ENCODE results near the gene NBPF1.
"Not testable (repeated sequence)": the region's sequence is repeated elsewhere in the genome, so short reads cannot be mapped to it uniquely, and the experiment has no call there.

NBPF1 gene

DNA sequence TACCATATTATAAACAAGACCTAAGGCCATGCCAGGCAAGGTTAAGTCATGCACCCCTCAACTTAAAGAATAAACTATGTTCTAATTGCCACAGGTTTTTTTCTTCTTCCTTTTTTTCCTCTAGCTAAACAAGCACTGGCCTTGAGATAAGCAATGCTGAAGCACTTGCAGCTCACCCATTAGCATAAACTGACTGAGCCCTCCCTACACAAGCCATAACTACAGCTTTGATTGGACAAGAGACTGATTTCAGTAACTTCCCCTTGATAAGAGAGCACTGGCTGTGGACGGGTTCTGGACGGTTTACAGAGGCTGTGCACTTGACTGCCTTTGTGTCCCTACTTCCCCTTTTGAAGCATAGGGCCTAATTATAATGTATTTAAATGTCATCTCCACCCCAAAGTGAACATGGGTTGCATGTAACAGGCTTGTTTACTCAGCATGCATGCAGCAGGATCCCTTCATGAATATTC, 72.9 kb downstream of the NBPF1 start:
- DNase-seq = not testable (repeated sequence)

DNA sequence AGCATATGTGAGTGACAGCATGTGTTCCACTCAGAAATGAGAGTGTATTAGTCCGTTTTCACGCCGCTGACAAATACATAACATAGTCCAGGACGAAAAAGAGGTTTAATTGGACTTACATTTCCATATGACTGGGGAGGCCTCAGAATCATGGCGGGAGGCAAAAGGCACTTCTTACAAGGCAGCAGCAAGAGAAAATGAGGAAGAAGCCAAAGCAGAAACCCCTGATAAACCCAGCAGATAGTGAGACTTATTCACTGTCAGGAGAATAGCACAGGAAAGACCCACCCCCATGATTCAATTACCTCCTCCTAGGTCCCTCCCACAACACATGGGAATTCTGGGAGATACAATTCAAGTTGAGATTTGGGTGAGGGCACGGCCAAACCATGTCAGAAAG, 75.8 kb downstream of the NBPF1 start:
- not testable (repeated sequence) for DNase-seq

DNA sequence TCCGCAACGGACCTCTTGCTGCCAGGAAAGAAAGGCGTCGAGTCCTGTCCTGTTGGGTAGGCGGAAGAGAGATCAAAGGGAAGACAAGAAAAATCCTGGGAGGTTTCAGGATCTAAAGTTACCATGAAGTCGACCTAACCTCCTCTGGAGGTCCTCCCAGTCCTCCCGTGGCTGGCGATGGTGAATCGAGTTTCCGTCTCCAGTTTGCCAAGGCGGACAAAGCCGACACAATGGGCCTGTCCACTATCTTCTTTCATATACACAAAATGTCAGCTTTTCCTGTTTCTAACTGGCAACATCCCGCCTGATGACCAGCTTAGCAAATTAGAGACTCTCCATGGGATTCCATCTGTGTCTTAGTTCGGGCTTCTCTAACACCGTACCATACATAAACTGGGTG, 76.6 kb downstream of the NBPF1 start:
- DNase-seq = not testable (repeated sequence)

DNA sequence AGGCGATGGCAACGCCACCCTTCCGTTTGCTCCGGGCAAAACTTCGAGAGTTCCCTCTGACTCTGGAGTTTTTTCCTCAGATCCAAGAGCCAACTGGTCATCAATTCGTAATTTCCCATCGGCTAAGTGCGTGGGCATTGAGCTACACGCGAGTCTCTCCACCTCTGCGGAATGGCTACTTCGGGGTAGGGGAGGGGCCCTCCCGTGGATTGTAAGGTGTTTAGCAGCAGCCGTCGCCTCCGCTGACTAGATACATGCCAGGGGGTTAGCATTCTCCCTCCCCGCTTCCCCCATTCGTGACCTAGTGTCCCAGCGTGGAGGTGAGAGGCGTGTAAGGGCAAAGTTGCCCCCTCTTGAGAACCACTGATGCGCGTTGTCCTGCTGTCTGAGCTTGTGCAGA, 77.5 kb downstream of the NBPF1 start:
- not testable (repeated sequence) for DNase-seq

DNA sequence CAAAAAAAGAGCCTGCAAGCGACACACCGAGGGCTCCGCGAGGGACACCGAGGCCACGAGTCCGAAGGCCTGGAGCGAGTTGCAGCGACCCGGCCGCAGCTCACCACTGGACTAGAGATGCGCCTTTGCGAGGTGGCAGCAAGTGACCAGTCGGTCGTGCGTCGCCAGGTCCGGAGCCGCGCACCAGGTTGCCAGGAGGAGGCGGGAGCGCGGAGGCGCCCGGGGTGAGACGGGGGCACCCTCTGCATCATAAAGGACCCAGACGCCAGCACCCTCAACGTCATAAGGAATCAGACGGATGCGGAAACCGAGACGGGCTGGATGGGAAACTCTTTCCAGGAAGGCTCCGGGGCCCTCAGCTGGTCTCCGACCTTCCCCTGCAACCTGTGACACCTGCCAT, 77.9 kb downstream of the NBPF1 start:
- DNase-seq = not testable (repeated sequence)

DNA sequence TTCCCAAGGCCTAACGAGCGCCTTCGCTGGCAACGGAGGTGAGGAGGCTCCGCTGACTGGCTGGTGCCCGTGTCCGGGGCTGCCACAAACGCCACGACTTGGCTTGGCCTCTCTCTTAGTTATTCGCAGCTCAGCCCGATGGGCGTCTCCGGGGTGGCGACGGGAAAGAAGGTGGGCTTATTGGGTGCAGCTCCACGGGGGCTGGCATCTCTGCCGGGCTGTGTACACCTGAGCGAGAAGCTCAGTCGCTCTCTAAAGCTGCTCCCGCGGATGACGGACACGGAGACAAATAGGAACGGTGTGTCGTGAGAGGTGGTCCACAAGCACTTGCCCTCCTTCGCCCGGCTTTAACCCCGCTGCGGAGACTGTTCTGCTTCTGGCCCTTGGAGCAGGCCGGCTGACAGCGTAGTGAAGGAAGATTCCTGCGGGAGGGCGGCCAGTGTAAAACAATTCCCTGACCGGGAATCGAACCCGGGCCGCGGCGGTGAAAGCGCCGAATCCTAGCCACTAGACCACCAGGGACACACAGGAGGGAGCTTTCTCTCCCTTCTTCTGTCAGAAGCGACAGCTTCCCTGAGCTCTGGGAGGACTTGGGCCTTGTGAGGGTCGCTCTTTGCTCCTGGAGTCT, 78.4 kb downstream of the NBPF1 start:
- peak; percentile 43 for DNase-seq

DNA sequence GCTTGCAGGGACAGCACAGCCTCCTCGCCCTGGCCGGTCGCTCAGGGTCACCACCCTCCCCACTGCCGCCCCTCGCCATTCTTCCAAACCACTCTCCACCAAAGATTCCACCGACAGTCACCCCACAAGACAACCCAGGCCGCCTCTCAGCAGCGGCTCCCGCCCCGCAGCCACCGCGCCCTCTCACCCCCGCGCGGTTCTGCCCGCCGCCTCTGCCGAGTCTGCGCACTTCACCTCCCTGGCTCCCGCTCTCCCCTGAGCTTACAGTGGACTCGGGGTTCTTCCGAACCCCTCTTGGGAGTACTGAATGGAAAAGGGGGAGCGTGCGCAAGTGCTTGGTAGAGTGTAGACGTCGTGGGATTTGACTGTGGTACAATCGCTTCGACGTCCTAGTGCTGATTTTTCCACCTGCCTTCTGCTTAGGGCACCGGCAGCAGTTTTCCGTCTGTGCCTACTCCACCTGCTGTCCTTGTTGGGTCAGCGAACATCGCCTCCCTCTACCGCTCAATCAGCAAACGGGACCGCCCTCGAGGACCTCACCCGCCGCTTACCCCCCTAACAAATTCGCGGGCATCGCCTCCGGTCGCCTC, 79.0 kb downstream of the NBPF1 start:
- peak; percentile 9 for DNase-seq

DNA sequence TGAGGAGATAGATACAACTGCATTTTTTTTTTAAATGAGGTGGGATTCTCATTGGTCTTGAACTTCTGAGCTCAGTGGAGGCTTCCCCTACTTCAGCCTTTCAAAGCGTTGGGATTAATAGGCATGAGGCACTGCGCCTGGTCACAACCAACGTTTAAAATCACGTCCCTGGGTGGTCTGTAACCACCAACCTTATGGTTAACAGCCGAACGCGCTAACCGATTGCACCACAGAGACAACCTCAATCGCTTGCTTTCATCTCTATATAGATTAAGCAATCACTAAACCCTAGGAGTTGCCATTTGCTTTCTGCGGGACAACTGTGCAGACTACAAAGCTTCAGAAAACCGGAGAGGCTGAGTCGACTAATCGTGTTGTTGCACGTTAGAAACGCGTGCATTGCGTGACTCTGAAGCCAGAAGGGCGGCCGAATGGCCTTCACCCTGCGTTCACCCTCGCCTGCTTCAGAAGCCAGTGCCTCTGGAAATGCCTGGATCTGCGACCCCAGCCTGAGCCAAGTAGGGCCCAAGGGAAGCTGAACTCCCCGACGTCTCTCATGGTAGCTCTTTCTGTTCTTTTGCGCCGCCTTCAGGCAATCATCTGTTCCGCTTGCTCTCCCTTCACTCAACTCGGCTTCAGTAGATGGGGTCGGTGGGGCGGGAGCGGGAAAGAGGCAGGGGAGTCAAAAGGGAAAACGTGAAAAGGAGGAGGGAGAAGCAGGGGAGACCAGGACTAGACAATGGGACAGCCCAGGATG, 81.0 kb downstream of the NBPF1 start:
- not testable (repeated sequence) for DNase-seq

DNA sequence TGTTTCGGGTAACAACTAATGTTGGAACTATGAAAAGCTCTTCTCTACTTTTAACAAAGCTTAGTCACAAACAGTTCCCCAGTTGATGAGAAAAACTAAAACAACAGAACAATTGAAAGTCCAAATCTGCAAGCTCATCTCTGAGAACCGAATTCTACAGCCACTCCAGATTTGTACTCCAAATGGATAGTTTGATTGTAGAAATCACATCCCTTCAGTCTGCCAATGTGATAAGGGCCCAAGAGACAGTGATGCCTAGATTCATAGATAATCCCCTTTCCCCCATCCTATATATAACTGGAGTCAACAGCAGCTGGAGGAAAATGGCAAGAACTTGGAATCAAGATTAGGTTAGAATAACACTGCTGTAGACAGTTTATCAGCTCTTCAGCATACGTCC, 85.0 kb downstream of the NBPF1 start:
- DNase-seq = not testable (repeated sequence)

DNA sequence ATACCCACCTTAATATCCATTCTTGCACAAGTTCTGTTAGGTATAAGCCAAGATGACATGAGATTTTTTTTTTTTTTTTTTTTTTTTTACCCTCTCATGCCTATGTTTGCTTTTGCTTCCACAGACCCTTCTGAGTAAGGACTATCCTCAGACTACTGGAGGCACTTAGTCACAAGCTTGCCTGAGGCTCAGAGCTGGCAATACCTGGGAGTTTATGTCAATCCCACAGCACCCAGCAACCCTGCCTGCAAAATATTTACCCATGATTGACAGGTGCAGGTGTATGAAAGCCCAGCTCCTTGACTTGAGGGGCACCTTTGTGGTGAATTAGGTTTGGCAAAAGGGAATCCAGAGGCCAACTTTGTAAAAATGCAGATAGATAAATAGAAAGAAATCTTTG, 87.6 kb downstream of the NBPF1 start:
- DNase-seq = not testable (repeated sequence)

DNA sequence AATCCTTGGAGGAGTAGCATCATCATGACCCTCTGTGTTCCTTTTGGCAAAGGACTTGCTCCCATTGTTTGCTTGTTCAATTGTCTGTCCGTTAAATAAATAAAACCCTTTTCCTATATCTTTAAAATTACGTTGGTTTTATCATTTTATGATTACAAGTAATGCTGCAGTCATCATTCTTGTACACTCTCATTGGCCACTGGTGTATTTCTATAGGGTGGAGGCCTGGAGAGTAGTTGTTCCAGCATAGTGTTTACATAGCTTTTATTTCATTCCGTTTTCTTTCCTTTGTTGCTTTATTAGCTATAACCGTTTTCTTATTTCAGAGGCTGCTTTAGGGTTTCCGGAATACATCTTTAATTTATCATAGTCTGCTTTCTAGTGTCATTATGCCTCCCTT, 91.7 kb downstream of the NBPF1 start:
- DNase-seq = not testable (repeated sequence)

DNA sequence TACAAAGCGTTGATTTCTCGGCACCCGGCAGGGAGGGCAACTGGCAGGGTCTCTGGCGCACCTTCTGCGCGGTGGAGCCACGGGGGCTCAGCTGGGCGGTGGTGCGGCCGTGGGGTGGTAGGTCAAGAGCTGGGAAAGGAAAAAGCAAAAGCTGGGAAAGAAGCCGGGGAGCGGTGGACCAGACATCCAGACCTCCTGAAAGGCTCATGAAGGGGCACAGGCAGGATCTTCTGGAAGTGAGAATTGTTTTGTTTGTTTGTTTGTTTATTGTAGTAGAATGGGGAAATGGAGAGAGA, 92.1 kb downstream of the NBPF1 start:
- no peak for DNase-seq

DNA sequence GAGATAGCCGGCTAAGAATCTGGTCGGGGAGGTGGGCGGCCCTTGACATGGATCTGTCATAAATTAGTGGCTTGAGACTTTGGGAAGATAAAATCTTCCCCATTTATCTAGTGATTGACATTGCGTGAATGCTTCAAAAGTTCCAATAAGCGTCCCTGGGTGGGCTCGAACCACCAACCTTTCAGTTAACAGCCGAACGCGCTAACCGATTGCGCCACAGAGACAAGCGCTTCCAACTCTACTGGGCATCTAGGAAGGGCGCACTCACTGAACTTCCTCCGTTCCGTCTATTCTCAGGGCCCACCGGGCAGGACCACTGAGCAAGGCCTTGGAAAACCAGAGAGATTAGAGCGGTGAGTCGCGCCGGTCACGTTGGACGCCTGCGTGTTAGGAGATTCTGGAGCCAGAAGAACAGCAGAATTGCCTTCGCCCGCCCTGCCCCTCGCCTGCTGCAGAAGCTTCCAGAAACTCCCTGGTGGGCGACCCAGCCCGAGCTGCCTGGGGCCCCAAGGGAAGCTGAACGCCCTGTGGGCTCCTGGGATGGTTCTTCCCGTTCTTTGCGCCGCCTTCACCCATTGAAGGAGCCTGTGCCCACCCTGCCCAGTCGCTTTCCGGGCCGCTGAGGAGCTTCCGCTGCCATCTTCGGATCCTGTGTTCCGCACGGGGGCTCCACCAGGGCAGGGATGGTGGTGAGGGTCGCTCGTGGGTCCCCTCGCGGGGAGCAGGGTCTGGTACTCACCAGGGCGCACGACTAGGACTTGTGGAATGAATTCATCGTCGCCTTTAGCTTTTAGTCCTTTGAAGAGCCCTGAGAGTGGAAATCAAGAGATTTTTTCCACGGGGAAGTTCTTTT, 92.7 kb downstream of the NBPF1 start:
- DNase-seq = not testable (repeated sequence)

DNA sequence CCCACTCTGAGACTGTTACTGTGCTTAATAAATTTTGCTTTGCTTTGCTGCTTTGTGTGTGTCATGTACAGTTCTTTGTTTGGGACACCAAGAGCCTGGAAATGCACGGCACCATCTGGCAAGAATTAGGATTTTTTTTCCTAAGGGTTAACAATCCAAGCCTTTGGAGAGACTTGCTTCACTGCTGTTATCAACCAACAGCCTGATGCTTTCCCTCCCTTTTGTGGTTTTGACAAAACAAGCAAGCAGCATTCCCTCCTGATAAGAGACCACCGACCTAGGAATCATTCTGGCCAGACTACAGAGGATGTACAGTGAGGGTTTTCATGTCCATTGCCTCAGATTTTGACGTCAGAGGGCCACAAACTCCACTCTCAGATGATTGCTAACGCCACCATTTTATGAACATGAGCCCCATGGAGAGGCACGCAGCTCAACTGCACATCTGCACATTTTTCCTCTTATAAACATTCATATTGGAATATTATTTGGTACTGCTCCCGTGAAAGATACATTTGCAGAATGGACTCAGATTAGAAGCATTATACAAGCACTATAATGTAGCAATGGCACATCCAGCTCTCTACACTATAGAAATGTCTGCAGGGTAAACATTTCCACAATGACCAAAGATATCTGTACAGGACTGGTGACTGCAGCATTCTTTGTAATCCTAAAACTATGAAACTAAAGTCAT, 94.0 kb downstream of the NBPF1 start:
- not testable (repeated sequence) for DNase-seq

DNA sequence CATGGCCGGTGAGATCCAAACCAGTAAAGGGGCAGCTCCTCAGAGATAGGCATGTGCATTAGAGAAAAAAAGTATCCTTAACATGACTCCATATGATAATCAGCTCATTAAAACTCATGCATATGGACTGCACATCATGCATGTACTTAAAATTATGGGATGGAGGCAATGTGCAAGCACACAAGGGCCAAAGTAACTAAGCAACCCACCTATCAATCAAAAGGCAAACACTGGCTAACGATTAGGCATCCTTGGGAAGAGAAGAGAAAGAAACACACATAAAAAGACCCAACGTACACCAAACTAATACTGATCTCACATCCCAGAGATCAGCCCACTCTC, 94.5 kb downstream of the NBPF1 start:
- DNase-seq = not testable (repeated sequence)

DNA sequence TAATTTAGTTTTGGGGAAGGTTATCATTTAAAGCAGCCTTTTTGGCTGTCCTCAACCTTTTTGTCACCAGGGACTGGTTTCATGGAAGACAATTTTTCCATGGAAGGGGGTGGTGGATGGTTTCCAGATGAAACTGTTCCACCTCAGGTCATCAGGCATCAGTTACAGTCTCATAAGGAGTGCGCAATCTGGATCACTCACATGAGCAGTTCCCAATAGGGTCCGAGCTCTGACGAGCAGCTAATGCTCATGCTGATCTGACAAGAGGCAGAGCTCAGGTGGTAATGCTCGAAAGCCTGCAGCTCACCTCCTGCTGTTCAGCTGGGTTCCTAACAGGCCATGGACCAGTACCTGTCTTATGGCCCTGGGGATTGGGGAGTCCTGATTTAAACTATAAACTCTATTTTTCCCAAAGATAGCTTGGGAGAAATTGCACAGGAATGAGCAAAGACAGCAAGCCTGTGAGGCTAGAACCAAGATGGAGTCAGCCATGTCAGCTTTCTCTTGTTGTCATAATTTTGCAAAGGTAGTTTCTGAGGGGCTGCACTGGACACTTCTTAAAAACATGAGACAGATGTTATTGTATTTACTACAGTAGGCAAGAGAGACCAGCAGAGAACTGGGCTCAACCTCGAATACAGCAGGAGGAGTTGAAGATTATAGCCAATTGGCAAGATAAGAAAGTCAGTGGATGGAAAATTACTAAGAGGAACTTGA, 96.5 kb downstream of the NBPF1 start:
- DNase-seq = not testable (repeated sequence)

DNA sequence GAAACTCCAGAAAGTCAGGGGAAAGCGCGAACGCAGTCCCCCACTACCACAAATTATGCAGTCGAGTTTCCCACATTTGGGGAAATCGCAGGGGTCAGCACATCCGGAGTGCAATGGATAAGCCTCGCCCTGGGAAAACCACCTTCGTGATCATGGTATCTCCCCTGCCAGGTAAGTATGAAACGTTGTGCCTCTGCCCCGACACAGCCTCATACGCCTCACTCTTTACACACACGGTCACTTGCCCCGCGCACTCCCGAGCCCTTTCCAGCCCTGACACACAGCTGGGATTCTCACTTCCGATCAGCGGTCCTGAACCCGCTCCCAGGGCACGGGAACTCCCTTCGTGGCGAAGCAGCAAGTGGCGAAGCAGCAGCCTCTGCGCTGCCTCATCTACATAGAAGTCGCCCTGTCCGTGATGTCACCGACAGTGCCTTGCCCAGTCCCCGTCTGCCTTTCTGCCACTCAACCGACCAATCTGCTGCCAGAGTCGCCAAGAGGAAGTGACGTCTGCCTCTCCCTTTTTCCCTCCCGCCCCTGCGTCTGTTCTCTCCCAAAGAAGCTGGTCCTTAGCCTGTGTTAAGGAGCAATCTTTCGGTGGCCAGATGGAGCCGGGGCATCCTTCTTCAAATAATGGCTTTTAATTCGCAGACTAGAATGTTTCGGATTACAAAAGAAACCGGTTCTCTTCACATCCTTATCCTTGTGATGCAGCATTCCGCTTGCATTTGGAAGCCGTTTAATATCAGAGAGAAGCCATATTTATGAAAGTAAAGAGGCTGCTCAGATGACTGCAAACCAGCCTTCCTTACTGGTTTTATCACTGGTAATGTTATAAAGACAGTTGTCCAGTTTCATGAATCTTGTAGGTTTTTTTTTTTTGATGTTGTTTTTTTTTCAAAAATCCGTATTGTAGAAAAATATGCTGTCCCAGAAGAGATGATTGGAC, 99.0 kb downstream of the NBPF1 start, which contains the start of gene RNU1-1:
RNU1-1 (minus strand) TSS at position 179 of the 949 bp plus-strand sequence.
- DNase-seq = peak; percentile 80

DNA sequence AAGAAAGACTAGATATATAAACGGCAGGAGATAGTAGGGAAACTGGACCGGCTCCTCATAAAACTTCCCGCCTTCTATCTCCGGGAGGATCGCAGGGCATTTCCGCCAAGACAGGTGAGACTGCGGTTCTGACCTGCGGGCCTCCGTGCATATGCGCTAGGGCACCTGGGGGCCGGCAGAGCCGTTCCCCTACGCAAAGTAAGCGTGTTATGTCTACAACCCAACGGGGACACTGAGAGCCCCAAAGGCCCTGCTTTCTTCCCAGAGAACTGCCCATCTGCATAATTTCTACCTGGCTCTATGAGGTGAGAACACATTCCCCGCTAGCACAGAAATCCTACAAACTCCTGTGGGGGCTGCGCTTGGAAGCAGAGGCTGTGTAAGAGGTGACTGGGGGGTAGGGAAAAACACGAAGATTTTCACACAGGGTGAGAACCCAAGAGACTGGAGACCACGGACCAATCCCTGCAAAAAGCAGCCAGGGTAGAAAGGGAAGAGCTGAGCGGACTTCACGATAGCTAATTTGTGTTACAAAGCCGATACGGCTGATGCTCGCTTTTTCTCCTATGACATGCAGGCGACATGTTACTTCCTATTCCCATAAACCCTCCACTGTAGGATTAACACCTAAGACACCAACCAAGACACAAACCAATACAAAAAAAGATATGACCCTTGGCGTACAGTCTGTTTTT, 99.8 kb downstream of the NBPF1 start:
- DNase-seq = peak; percentile 77

DNA sequence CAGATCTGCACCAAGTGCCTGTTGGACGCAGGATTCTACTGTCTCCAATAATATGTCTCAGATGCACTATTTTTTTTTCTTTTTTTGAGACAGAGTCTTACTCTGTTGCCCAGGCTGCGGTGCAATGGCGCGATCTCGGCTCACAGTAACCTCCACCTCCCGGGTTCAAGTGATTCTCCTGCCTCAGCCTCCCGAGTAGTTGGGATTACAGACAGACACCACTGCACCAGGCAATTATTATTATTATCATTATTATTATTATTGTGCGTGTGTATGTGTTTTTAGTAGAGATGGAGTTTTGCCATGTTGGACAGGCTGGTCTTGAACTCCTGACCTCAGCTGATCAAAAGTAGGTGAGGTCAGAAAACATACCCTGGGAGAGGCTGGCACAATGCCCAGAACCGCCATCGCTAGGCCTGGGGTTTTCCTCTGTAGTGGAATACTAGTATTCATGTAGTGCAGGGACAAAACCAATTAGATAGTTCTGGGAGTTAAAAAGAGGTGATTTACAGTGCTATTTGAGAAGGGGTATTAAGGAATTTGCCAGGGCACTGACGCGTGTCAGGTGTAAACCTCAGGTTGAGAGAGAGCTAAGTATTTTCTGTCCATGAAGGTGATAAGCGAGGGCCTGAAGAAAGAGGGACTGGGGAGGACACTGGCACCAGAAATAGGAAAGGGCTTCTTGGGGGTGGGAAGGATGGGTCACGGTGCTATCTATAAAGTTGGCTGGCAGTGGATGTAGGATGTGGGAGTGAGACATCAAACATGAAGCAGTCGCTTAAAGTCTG, 100.5 kb downstream of the NBPF1 start:
- peak; percentile 49 for DNase-seq
